ENCODE data around the gene MARS1. TPM values are rescaled to one million over a fixed set of nuclear protein-coding genes. Genes with fewer than 3 reads are reported as not detected.

The MARS1 gene
- total RNA-seq, 4 donors from 2014 or later = 53.2 to 81.0 (median 62.7) TPM

GRCh38 chr12:57547288-57548012 is 59.6 kb downstream of the MARS1 start:
- Histone ChIP-seq H3K27me3 (peaks cover 0 to 27% (median 3%) of the 10 kb centered on the region in 4 donors), H3K4me3 (peak overlapping the region; percentile 79 to 97 (median 90)), H3K36me3 (peaks cover 0 to 9% (median 5%) of the 10 kb centered on the region in 4 donors), H3K4me1 (peaks cover 44 to 50% (median 48%) of the 10 kb centered on the region in 4 donors), H3K27ac (replicated peaks in 1 of 4) (peak overlapping the region in 3 of 4 donors; percentile 91 to 95 (median 93)), H3K9me3 (no peaks in the 10 kb centered on the region)
- peak; percentile 98 for DNase-seq (ENCODE audit: extremely low spot score)
- TF ChIP-seq POLR2AphosphoS5 (IDR thresholded peaks at IDR 0.05) = no peak
- no peak for TF ChIP-seq EP300 (IDR thresholded peaks at IDR 0.05)
- intact Hi-C loops (cut with DNase I) = loop anchor here (2.0 kb wide), 1 partner anchor 87 kb away; no protein-coding TSS in a partner anchor
- WGBS = 17% methylated on average over 9 of the region's 9 CpGs

DNA sequence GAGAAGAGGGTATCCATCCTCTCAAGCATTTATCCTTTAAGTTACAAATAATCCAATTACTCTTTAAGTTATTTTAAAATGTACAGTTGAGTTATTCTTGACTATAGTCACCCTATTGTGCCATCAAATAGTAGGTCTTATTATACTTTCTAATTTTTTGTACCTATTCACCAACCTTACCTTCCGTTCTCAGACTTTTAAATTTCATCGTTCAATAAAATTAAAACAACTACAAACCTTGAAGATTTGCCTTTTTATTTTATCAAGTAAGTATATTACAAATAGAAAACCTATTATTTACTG is 60.1 kb downstream of the MARS1 start:
- peaks cover 0 to 27% (median 3%) of the 10 kb centered on the region in 4 donors for H3K27me3 ChIP-seq
- H3K27ac ChIP-seq (replicated peaks in 1 of 4) = no peak overlapping the region
- DNase-seq (ENCODE audit: extremely low spot score) = no peak
- intact Hi-C loops (cut with DNase I) = loop anchor here (2.0 kb wide), 1 partner anchor 87 kb away; no protein-coding TSS in a partner anchor
- no peak overlapping the region for H3K4me3 ChIP-seq
- WGBS = 97% methylated on average over 2 of the region's 2 CpGs
- TF ChIP-seq EP300 (IDR thresholded peaks at IDR 0.05) = no peak
- no peak for TF ChIP-seq POLR2A (IDR thresholded peaks at IDR 0.05; ENCODE audit: low read depth)
- TF ChIP-seq CTCF (IDR thresholded peaks at IDR 0.05) = no peak
- no peak for TF ChIP-seq POLR2AphosphoS5 (IDR thresholded peaks at IDR 0.05)
- peaks cover 0 to 5% (median under 1%) of the 10 kb centered on the region in 4 donors for H3K36me3 ChIP-seq
- H3K4me1 ChIP-seq = peaks cover 44 to 50% (median 48%) of the 10 kb centered on the region in 4 donors
- no peaks in the 10 kb centered on the region for H3K9me3 ChIP-seq

DNA sequence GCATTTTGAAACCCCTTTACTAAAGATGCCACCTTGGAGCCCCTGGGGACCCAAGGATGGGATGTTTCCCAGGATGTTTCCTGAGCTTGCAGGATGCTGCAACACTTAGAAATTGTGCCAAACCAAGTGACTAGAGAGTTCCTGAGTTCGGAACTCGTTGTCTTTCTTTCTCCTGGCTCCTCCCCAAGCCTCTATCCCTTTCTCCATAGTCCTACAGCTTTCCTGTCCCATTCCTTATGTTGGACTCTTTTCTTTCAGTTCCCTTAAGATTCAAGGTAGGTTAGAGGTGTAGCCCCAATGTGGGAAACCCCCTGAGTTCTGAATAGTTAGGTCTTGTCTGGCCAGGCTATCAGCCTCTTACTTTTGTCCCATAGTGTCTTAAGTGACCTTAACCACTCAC is 60.6 kb downstream of the MARS1 start:
- Histone ChIP-seq H3K4me1 (peaks cover 41 to 47% (median 46%) of the 10 kb centered on the region in 4 donors), H3K4me3 (no peak overlapping the region), H3K9me3 (no peaks in the 10 kb centered on the region), H3K27me3 (peaks cover 0 to 27% (median 3%) of the 10 kb centered on the region in 4 donors), H3K27ac (replicated peaks in 1 of 4) (no peak overlapping the region), H3K36me3 (peaks cover 0 to 5% (median 0%) of the 10 kb centered on the region in 4 donors)
- TF ChIP-seq CTCF (IDR thresholded peaks at IDR 0.05) (no peak), POLR2AphosphoS5 (IDR thresholded peaks at IDR 0.05) (no peak), POLR2A (IDR thresholded peaks at IDR 0.05; ENCODE audit: low read depth) (no peak), EP300 (IDR thresholded peaks at IDR 0.05) (no peak)
- WGBS = 39% methylated on average over 2 of the region's 2 CpGs
- no peak for DNase-seq (ENCODE audit: extremely low spot score)
- intact Hi-C loops (cut with DNase I) = loop anchor here (2.0 kb wide), 1 partner anchor 88 kb away; no protein-coding TSS in a partner anchor

GRCh38 chr12:57549203-57549908 is 61.5 kb downstream of the MARS1 start:
- no peak for TF ChIP-seq POLR2A (IDR thresholded peaks at IDR 0.05; ENCODE audit: low read depth)
- no peak for TF ChIP-seq EP300 (IDR thresholded peaks at IDR 0.05)
- TF ChIP-seq CTCF (IDR thresholded peaks at IDR 0.05) = no peak
- TF ChIP-seq POLR2AphosphoS5 (IDR thresholded peaks at IDR 0.05) = no peak
- 35% methylated on average over 13 of the region's 13 CpGs for WGBS
- DNase-seq (ENCODE audit: extremely low spot score) = no peak
- Histone ChIP-seq H3K4me1 (peaks cover 35 to 40% (median 39%) of the 10 kb centered on the region in 4 donors), H3K4me3 (peak overlapping the region; percentile 54 to 65 (median 56)), H3K36me3 (peaks cover 0 to 5% (median 0%) of the 10 kb centered on the region in 4 donors), H3K9me3 (no peaks in the 10 kb centered on the region), H3K27ac (replicated peaks in 1 of 4) (peak overlapping the region in 1 of 4 donors; percentile 45), H3K27me3 (peaks cover 0 to 27% (median 3%) of the 10 kb centered on the region in 4 donors)
- intact Hi-C loops (cut with DNase I) = loop anchor here (2.0 kb wide), 1 partner anchor 89 kb away; no protein-coding TSS in a partner anchor

All from esophagus muscularis mucosa (tissue), 4 donors.